Endothelial cell of umbilical vein (primary cell): ENCODE measurements around the gene GAPDHS. TPM values are rescaled to one million over a fixed set of nuclear protein-coding genes. Genes with fewer than 3 reads are reported as not detected.

Experiments used
- Bru-seq: library from RNA; stranded (reverse); fragments of 400-500 nt; gene quantifications from one replicate; lab custom pipeline; 2021; lab: Mats Ljungman, UMichigan
- BruChase-seq, 2 experiments: library from RNA; stranded (reverse); fragments of 400-500 nt; gene quantifications; one replicate each; lab custom pipeline; 2021; lab: Mats Ljungman, UMichigan
- BruUV-seq: library from RNA; stranded (reverse); fragments of 400-500 nt; replicated peaks from 2 replicates; lab custom pipeline; 2021; lab: Mats Ljungman, UMichigan
- CTCF ChIA-PET: fragments of 300-600, 350-600 bp; sonication (Branson Sonifier 250); formaldehyde crosslinking; loops from one replicate; lab custom pipeline; 2021; ENCODE audit warnings: antibody characterized with exemption, inconsistent platforms; lab: Charles Lee
- POLR2A ChIA-PET: fragments of 300-600, 350-600 bp; sonication (Branson Sonifier 250); formaldehyde crosslinking; loops from one replicate; lab custom pipeline; 2021; ENCODE audit warnings: antibody characterized with exemption, inconsistent platforms; lab: Charles Lee
- DNase-seq: peaks from one replicate; pipeline ENCODE4 v3.0.0-alpha.2; 2011; ENCODE audit warnings: low read depth, low spot score
- FAIRE-seq: peaks from 2 replicates; lab custom pipeline; 2011; peaks lifted over from hg19 to GRCh38; lab: Jason Lieb, UNC
- H2AFZ ChIP-seq: 2 replicates; pipeline ENCODE4 v1.6.0; 2012; ENCODE audit warnings: low read depth, low read length, control low read depth, inconsistent platforms
- H3K27ac ChIP-seq: 2 replicates; pipeline ENCODE4 v1.5.1; 2011; ENCODE audit warnings: low read depth, mild to moderate bottlenecking, control low read depth, low read length, moderate library complexity; ENCODE audit not compliant: insufficient read depth
- H3K27me3 ChIP-seq, 2 experiments: 2 replicates each; pipeline versions ENCODE4 v1.6.0 to v1.6.1; 2011; ENCODE audit warnings: low read length in 2 of 2, mixed read lengths in 1 of 2; ENCODE audit not compliant: control insufficient read depth in 2 of 2, insufficient read depth in 2 of 2
- H3K36me3 ChIP-seq, 2 experiments: 2 replicates in 1 of 2; 3 replicates in 1 of 2; pipeline ENCODE4 v1.5.1; 2011; ENCODE audit warnings: low read length in 2 of 2, mild to moderate bottlenecking in 1 of 2, moderate library complexity in 1 of 2; ENCODE audit not compliant: control insufficient read depth in 2 of 2, insufficient read depth in 2 of 2; ENCODE audit errors: extremely low read depth in 1 of 2
- H3K4me1 ChIP-seq: 3 replicates; pipeline ENCODE4 v1.5.1; 2011; ENCODE audit warnings: mild to moderate bottlenecking, low read length; ENCODE audit not compliant: control insufficient read depth, insufficient read depth; ENCODE audit errors: extremely low read depth
- H3K4me2 ChIP-seq: 2 replicates; pipeline ENCODE4 v1.6.1; 2011; ENCODE audit warnings: low read length, control low read depth, mixed read lengths; ENCODE audit not compliant: insufficient read depth
- H3K4me3 ChIP-seq, 3 experiments: fragments of 200-600 bp in 1 of 3; sonication (generic), shearing (Covaris generic) in 1 of 3; replicated peaks in 1 of 3; 2 replicates each; pipeline ENCODE4 v1.5.1; 2011 to 2016; ENCODE audit warnings: control low read depth in 3 of 3, low read length in 3 of 3, mild to moderate bottlenecking in 2 of 3, inconsistent platforms in 1 of 3, low read depth in 1 of 3, moderate library complexity in 1 of 3; ENCODE audit not compliant: insufficient read depth in 1 of 3
- H3K79me2 ChIP-seq: 2 replicates; pipeline ENCODE4 v1.6.0; 2012; ENCODE audit warnings: low read length, inconsistent platforms; ENCODE audit not compliant: control insufficient read depth, insufficient read depth
- H3K9ac ChIP-seq: replicated peaks from 2 replicates; pipeline ENCODE3; 2011; ENCODE audit warnings: low read length, control low read depth; ENCODE audit not compliant: insufficient read depth; ENCODE audit errors: extremely low read depth
- H3K9me1 ChIP-seq: replicated peaks from 3 replicates; pipeline ENCODE4 v1.6.0; 2011; ENCODE audit warnings: mild to moderate bottlenecking, low read length; ENCODE audit not compliant: control insufficient read depth, insufficient read depth; ENCODE audit errors: extremely low read depth
- H3K9me3 ChIP-seq: replicated peaks from 2 replicates; pipeline ENCODE4 v1.5.1; 2012; ENCODE audit warnings: low read length, inconsistent platforms; ENCODE audit not compliant: control insufficient read depth, insufficient read depth
- H4K20me1 ChIP-seq: replicated peaks from 2 replicates; pipeline ENCODE3; 2011; ENCODE audit warnings: mild to moderate bottlenecking, low read length; ENCODE audit not compliant: control insufficient read depth, insufficient read depth; ENCODE audit errors: extremely low read depth
- CTCF ChIP-seq, 2 donors: IDR thresholded peaks; 1 replicate in 1 of 2; 2 replicates in 1 of 2; pipeline ENCODE4 v1.5.1; 2011; ENCODE audit warnings: low read length in 2 of 2, mild to moderate bottlenecking in 2 of 2, moderate library complexity in 2 of 2, control low read depth in 1 of 2, inconsistent platforms in 1 of 2, low read depth in 1 of 2; ENCODE audit not compliant: insufficient read depth in 1 of 2; ENCODE audit errors: extremely low read depth in 1 of 2
- EZH2 ChIP-seq: IDR thresholded peaks from 2 replicates; pipeline ENCODE4 v1.6.1; 2012; ENCODE audit warnings: borderline replicate concordance, low read depth, mild to moderate bottlenecking, moderate library complexity, low read length, inconsistent platforms; ENCODE audit not compliant: severe bottlenecking
- FOS ChIP-seq: IDR thresholded peaks from 2 replicates; pipeline ENCODE4 v1.6.1; 2011; ENCODE audit warnings: mild to moderate bottlenecking, low read length, moderate library complexity, borderline replicate concordance; ENCODE audit not compliant: insufficient read depth
- GATA2 ChIP-seq: IDR thresholded peaks from 2 replicates; pipeline ENCODE4 v1.7.0; 2011; ENCODE audit warnings: low read depth, mild to moderate bottlenecking, moderate library complexity, mixed read lengths, low read length; ENCODE audit not compliant: insufficient read length, insufficient read depth
- JUN ChIP-seq: IDR thresholded peaks from 2 replicates; pipeline ENCODE4 v1.6.1; 2011; ENCODE audit warnings: borderline replicate concordance, low read depth; ENCODE audit not compliant: insufficient read length, insufficient read depth
- MAX ChIP-seq: IDR thresholded peaks from 2 replicates; pipeline ENCODE4 v1.6.1; 2011; ENCODE audit not compliant: insufficient read depth, insufficient read length
- MYC ChIP-seq: IDR thresholded peaks from one replicate; pipeline ENCODE4 v1.6.1; 2011; ENCODE audit warnings: mild to moderate bottlenecking, low read depth, low read length
- POLR2A ChIP-seq: IDR thresholded peaks from 2 replicates; pipeline ENCODE4 v1.6.1; 2012; ENCODE audit warnings: low read depth, mild to moderate bottlenecking, control low read depth, low read length
- POLR2AphosphoS5 ChIP-seq: IDR thresholded peaks from 2 replicates; pipeline ENCODE4 v1.6.1; 2012; ENCODE audit warnings: low read depth, mild to moderate bottlenecking, control low read depth, low read length, moderate library complexity; ENCODE audit not compliant: insufficient read depth
- dilution Hi-C: fragments of 300-500 bp; cut with MboI; formaldehyde crosslinking; loops from one replicate; pipeline ENCODE4 v1.15.0; 2019; ENCODE audit warnings: low sequenced_read_pairs; ENCODE audit not compliant: extremely low pct_ligation_motif_present
- intact Hi-C: fragments of 100-400 bp; cut with micrococcal nuclease; formaldehyde crosslinking; loops from one replicate; pipeline ENCODE4 v1.10.0; 2022
- long read RNA-seq: library from polyadenylated mRNA; stranded (forward); transcript quantifications from one replicate; pipeline ENCODE4 v2.0.0, GENCODE V29; 2021
- polyA minus RNA-seq, 3 experiments: library from RNA; depleted of rRNA, polyadenylated mRNA; stranded (reverse); fragments of >200 nt; gene quantifications; 1 replicate in 1 of 3; 2 replicates in 2 of 3; pipeline ENCODE4 v1.2.3, GENCODE V29; 2011
- polyA plus RNA-seq, 4 experiments: library from polyadenylated mRNA; depleted of rRNA in 3 of 4; stranded (reverse) in 3 of 4; unstranded in 1 of 4; fragments of >200 nt; gene quantifications; 2 replicates each; pipeline versions ENCODE4 v1.2.1 to v1.2.3, GENCODE V29; 2011 to 2012; ENCODE audit warnings: missing spikeins in 1 of 4
- total RNA-seq: library from RNA; stranded (reverse); gene quantifications from 2 replicates; pipeline ENCODE4 v1.2.3, GENCODE V29; 2021

GAPDHS gene
- total RNA-seq (not detected in 2 replicates), polyA plus RNA-seq (not detected in 2 replicates), polyA minus RNA-seq (not detected in 2 replicates), Bru-seq, nascent RNA (not detected), BruChase-seq, experiment 1, labeled RNA remaining after a 6-hour chase (percentile 7 among the genes with signal in this experiment), BruChase-seq, experiment 2, labeled RNA remaining after a 2-hour chase (not detected)
- polyA plus RNA-seq (2011; cell fraction: cytosol; rRNA removed): not detected in 2 replicates
- not detected in 2 replicates for polyA plus RNA-seq (2011; cell fraction: nucleus; rRNA removed)
- polyA plus RNA-seq (2012): not detected in 2 replicates
- not detected for polyA minus RNA-seq (2011; cell fraction: cytosol; rRNA and poly(A)+ RNA removed)
- polyA minus RNA-seq (2011; cell fraction: nucleus; rRNA and poly(A)+ RNA removed): not detected in 2 replicates
- long read RNA-seq, partial matches to known transcripts: 1 of 1 reads
- long read RNA-seq, other reads (novel, unspliced or antisense): 0 of 1 reads

- H3K9me1 ChIP-seq: no peaks in the 10 kb centered on the region
- no peaks in the 10 kb centered on the region for H3K36me3 ChIP-seq
- POLR2A ChIA-PET: no interaction called here
- H2AFZ ChIP-seq: no peak within 1 kb of the TSS
- FAIRE-seq: no peak
- H3K27me3 ChIP-seq: peaks cover 11 to 12% of the 10 kb centered on the region in 2 experiments
- H4K20me1 ChIP-seq: no peaks in the 10 kb centered on the region
- TF ChIP-seq JUN: no peak
- no peak for DNase-seq
- no peak within 1 kb of the TSS for H3K4me3 ChIP-seq
- no peaks in the 10 kb centered on the region for H3K79me2 ChIP-seq
- no peak within 1 kb of the TSS for H3K9ac ChIP-seq
- CTCF ChIA-PET: no interaction called here
- no peaks in the 10 kb centered on the region for H3K4me1 ChIP-seq
- H3K4me2 ChIP-seq: no peak within 1 kb of the TSS
- dilution Hi-C loops (no loop called here), intact Hi-C loops (no loop called here)
- BruUV-seq: no TSS peak
- H3K9me3 ChIP-seq: no peaks in the 10 kb centered on the region
- no peak within 1 kb of the TSS for H3K27ac ChIP-seq
Observed at GRCh38 chr19:35533201-35533821, at the start of gene GAPDHS. Gene GAPDHS (plus strand): TSS chr19:35533456. CDS start chr19:35533528, 72 bp downstream.

GRCh38 chr19:35484252-35485036 is 48.8 kb upstream of the GAPDHS start:
- no TSS peak for BruUV-seq
- Histone ChIP-seq H2AFZ (no peak overlapping the region), H3K9ac (no peak overlapping the region), H3K4me2 (no peak overlapping the region), H3K4me3 (no peak overlapping the region), H3K27me3 (no peaks in the 10 kb centered on the region), H3K36me3 (no peaks in the 10 kb centered on the region), H4K20me1 (no peaks in the 10 kb centered on the region), H3K4me1 (no peaks in the 10 kb centered on the region), H3K79me2 (no peaks in the 10 kb centered on the region), H3K9me3 (no peaks in the 10 kb centered on the region), H3K9me1 (no peaks in the 10 kb centered on the region), H3K27ac (no peak overlapping the region)
- DNase-seq (no peak), FAIRE-seq (no peak)
- TF ChIP-seq CTCF (IDR thresholded peaks at IDR 0.05; ENCODE audit: extremely low read depth in 1 of 2, insufficient read depth in 1 of 2, low read depth in 1 of 2, low read length in 2 of 2): no peak
- TF ChIP-seq MYC: no peak
- TF ChIP-seq POLR2A: no peak
- no peak for TF ChIP-seq GATA2
- TF ChIP-seq MAX: no peak
- TF ChIP-seq EZH2: no peak
- no peak for TF ChIP-seq FOS
- TF ChIP-seq POLR2AphosphoS5: no peak
- no peak for TF ChIP-seq JUN
- CTCF ChIA-PET: interaction anchor here (3.0 kb wide), 1 partner anchor 11 kb away, joined by 21 read pairs; no protein-coding TSS in a partner anchor
- dilution Hi-C loops: no loop called here
- intact Hi-C loops: no loop called here
- POLR2A ChIA-PET: no interaction called here
